ENCODE data around the gene GAST. TPM values are rescaled to one million over a fixed set of nuclear protein-coding genes. Genes with fewer than 3 reads are reported as not detected.
"Not testable (repeated sequence)": the region's sequence is repeated elsewhere in the genome, so short reads cannot be mapped to it uniquely, and the experiment has no call there.

Gene GAST
- total RNA-seq, 8 experiments from 2014 or later: not detected

DNA sequence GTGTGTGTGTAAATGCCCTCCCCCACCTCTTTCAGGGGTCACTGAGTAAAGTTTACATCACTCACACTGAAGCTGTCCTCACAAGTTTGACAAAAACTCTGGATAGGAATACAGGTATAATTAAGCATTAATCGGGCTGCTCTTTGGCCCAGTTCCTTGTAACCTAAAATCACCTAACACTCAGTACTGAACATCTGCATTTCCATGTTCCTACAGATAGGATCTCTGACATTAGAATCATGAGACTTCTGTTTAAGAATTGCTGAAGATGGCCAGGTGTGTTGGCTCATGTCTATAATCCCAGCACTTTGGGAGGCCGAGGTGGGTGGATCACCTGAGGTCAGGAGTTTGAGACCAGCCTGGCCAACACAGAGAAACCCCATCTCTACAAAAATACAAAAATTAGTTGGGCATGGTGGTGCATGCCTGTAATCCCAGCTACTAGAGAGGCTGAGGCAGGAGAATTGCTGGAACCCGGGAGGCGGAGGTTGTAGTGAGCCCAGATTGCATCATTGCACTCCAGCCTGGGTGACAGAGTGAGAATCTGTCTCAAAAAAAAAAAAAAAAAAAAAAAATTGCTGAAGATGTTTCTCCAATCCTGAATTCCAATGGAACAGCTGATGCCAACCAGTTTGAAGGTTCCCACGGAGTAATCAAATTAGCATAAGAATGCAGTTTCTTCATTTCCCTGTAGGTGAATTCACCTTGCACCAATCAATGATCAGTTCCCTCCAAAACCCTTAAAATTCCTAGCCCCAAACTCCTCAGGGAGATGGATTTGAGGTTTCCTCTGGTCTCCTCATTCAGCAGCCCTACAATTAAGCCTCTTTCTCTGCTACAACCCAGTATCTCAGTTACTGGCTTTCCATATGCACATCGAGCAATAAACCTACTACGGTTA, 36.7 kb upstream of the GAST start:
- H3K27ac ChIP-seq; in situ Hi-C loops (cut with MboI; ENCODE audit: low pct_unique_long_range_greater_than_20kb in 2 of 9, low sequenced_read_pairs in 9 of 9, unreplicated experiment in 9 of 9); H3K4me3 ChIP-seq; ATAC-seq (replicated peaks in 6 of 8): not testable (repeated sequence)
- 56 to 86% (median 67%) methylated on average over 3 to 7 of the region's 7 CpGs; no CpG with 5 or more reads in 1 of the 10 experiments for WGBS, 10 experiments
- H3K4me1 ChIP-seq (replicated peaks in 1 of 2): peaks cover 17 to 24% of the 10 kb centered on the region in 2 donors

GRCh38 chr17:41676058-41676419, 36.1 kb upstream of the GAST start:
- no peak for ATAC-seq (replicated peaks in 6 of 8)

DNA sequence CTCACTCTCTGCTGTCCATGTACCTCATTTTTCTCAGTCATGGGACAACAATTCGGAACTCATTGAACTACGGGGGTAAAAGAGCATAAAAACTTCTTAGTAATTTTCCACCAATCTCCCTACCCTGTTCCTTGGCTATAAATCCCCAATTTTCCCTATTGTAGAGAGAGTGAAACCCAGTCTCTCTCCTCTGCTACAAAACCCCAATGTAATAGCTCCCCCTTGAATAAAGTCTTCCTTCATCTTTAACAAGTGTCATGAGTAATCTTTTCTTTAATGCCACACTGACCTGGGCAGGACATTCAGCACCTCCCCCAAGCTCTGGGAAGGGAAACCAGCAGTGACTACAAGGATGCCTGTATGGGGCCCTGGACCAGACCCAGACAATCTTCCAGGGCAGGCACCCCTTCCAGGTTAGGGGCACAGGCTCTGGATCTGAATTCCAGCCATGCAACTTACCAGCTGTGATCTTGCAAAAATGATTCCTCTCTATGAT, 33.7 kb upstream of the GAST start:
- in situ Hi-C loops (cut with MboI; ENCODE audit: low pct_unique_long_range_greater_than_20kb in 2 of 9, low sequenced_read_pairs in 9 of 9, unreplicated experiment in 9 of 9): no loop called here
- 50 to 100% (median 80%) methylated on average over 2 of the region's 2 CpGs; no CpG with 5 or more reads in 3 of the 10 experiments for whole genome bisulfite sequencing, 10 experiments
- Histone ChIP-seq H3K4me3 (no peak overlapping the region), H3K27ac (peak overlapping the region in 1 of 2 donors; percentile 59), H3K4me1 (replicated peaks in 1 of 2) (peaks cover 28 to 36% of the 10 kb centered on the region in 2 donors)
- peak; percentile 28 to 79 (median 66) for ATAC-seq (replicated peaks in 6 of 8)

More at GRCh38 chr17:41676058-41676419, 36.1 kb upstream of the GAST start:
- H3K4me1 ChIP-seq (replicated peaks in 1 of 2): peaks cover 20 to 24% of the 10 kb centered on the region in 2 donors
- H3K27ac ChIP-seq: no peak overlapping the region
- WGBS, 10 experiments: 20 to 100% (median 60%) methylated on average over 1 to 3 of the region's 3 CpGs; no CpG with 5 or more reads in 1 of the 10 experiments
- in situ Hi-C loops (cut with MboI; ENCODE audit: low pct_unique_long_range_greater_than_20kb in 2 of 9, low sequenced_read_pairs in 9 of 9, unreplicated experiment in 9 of 9): no loop called here
- H3K4me3 ChIP-seq: no peak overlapping the region

DNA sequence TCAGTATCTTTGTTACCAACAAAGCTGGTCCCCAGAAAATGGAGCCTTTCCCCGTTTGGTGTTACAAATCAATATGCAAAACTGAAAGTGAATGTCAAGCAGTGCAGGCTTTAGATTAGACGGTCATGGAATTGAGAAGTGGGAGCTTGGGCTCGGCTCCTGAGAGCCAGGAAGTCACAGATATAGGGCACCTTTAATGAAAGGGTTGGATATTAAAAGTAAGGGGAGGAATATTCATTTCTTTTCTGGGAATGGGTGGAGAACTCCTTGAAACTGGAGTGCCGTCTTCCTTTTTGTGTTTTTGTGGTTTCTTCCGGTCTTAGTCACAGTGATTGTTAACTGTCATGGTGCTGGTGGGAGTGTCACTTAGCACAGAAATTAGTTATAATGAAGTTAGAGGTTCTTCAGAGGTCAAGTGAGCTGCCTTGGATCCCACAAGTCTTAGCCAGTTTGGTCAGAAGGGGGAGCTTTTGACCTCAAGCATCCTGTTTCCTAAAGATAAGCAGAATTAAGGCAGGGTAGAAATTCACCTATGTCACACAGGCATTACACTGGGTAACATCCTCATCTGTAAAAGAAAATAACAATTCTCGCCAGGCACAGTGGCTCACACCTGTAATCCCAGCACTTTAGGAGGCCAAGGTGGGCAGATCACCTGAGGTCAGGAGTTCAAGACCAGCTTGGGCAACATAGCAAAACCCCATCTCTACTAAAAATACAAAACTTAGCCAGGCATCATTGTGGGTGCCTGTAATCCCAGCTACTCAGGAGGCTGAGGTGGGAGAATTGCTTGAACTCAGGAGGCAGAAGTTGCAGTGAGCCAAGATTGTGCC, 33.0 kb upstream of the GAST start:
- peak; percentile 6 to 81 (median 66) for ATAC-seq (replicated peaks in 6 of 8)
- WGBS, 10 experiments: 0 to 63% (median 21%) methylated on average over 2 to 6 of the region's 6 CpGs; no CpG with 5 or more reads in 5 of the 10 experiments
- H3K27ac ChIP-seq: peak overlapping the region in 1 of 2 donors; percentile 59
- no peak overlapping the region for H3K4me3 ChIP-seq
- peaks cover 34 to 43% of the 10 kb centered on the region in 2 donors for H3K4me1 ChIP-seq (replicated peaks in 1 of 2)
- in situ Hi-C loops (cut with MboI; ENCODE audit: low pct_unique_long_range_greater_than_20kb in 2 of 9, low sequenced_read_pairs in 9 of 9, unreplicated experiment in 9 of 9): no loop called here

- in situ Hi-C loops (cut with MboI; ENCODE audit: low pct_unique_long_range_greater_than_20kb in 2 of 9, low sequenced_read_pairs in 9 of 9, unreplicated experiment in 9 of 9): no loop called here
- Histone ChIP-seq H3K4me1 (replicated peaks in 1 of 2) (peaks cover 38 to 46% of the 10 kb centered on the region in 2 donors), H3K27ac (no peak overlapping the region), H3K4me3 (no peak overlapping the region)
- 20 to 83% (median 76%) methylated on average over 1 to 3 of the region's 5 CpGs; no CpG with 5 or more reads in 3 of the 10 experiments for WGBS, 10 experiments
- no peak for ATAC-seq (replicated peaks in 6 of 8)
These were observed 32.2 kb upstream of the GAST start for GRCh38 chr17:41679740-41680425.

GRCh38 chr17:41680426-41681040, 31.6 kb upstream of the GAST start:
- 29 to 91% (median 76%) methylated on average over 1 to 8 of the region's 10 CpGs for WGBS, 10 experiments
- in situ Hi-C loops (cut with MboI; ENCODE audit: low pct_unique_long_range_greater_than_20kb in 2 of 9, low sequenced_read_pairs in 9 of 9, unreplicated experiment in 9 of 9): no loop called here

DNA sequence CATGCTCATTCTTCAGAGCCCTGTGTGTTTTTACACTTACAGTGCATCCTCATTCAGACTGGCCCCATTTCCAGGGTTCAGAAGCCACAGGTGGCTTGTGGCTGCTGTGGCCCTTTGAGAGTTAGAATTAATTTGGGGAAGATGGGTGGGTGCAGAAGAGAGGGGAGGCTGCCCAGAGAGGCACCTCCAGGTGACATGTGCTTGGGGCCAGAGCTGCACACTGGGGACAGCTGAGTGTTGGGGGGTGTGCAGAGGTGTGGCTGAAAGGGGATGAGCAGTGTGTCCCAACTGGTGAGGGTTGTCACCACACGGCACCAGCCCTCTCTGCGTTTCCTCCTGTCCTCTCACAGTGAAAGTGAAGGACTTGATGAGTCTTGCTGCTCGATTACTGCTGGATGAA, 30.4 kb upstream of the GAST start:
- 80 to 100% (median 89%) methylated on average over 1 of the region's 3 CpGs; no CpG with 5 or more reads in 7 of the 10 experiments for WGBS, 10 experiments
- in situ Hi-C loops (cut with MboI; ENCODE audit: low pct_unique_long_range_greater_than_20kb in 2 of 9, low sequenced_read_pairs in 9 of 9, unreplicated experiment in 9 of 9): no loop called here
- Histone ChIP-seq H3K4me3 (no peak overlapping the region), H3K27ac (no peak overlapping the region), H3K4me1 (replicated peaks in 1 of 2) (peaks cover 34 to 37% of the 10 kb centered on the region in 2 donors)
- ATAC-seq (replicated peaks in 6 of 8): no peak

More at GRCh38 chr17:41680426-41681040, 31.6 kb upstream of the GAST start:
- no peak overlapping the region for H3K4me3 ChIP-seq
- no peak overlapping the region for H3K27ac ChIP-seq
- ATAC-seq (replicated peaks in 6 of 8): peak in 1 of 8 experiments; percentile 2
- peaks cover 38 to 46% of the 10 kb centered on the region in 2 donors for H3K4me1 ChIP-seq (replicated peaks in 1 of 2)

- WGBS, 10 experiments: 29 to 86% (median 83%) methylated on average over 1 to 4 of the region's 5 CpGs; no CpG with 5 or more reads in 5 of the 10 experiments
- in situ Hi-C loops (cut with MboI; ENCODE audit: low pct_unique_long_range_greater_than_20kb in 2 of 9, low sequenced_read_pairs in 9 of 9, unreplicated experiment in 9 of 9): no loop called here
- ATAC-seq (replicated peaks in 6 of 8): no peak
- Histone ChIP-seq H3K4me1 (replicated peaks in 1 of 2) (peaks cover 35 to 37% of the 10 kb centered on the region in 2 donors), H3K4me3 (no peak overlapping the region), H3K27ac (peak overlapping the region; percentile 82 to 90)
These were observed 29.5 kb upstream of the GAST start for GRCh38 chr17:41682631-41683030.

DNA sequence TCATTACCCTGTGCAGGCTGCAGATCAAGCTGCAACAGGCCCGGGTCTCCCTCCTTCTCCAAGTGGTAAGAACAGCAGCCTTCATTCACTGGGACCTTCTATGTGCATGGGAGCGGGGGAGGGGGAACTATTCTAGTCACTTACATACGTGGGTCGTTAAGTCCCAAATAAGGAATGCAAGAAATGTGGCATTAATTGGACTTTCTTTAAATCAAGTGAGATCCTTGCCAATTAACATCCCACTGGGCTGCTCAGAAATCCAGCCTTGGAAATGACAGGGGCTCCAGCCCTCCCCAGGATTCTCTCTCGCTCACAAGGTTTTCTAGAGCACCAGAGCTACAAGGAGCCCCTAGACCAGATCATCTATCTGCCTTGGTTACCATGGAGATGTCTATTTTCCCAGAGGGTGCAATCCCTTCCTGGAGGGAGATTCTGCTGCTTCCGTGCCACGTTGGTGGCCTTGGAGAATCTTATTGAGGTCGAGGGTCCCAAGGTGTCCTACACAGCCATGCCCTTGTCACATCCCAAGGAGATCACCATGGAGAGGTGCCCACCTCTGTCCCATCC, 28.6 kb upstream of the GAST start:
- in situ Hi-C loops (cut with MboI; ENCODE audit: low pct_unique_long_range_greater_than_20kb in 2 of 9, low sequenced_read_pairs in 9 of 9, unreplicated experiment in 9 of 9): no loop called here
- Histone ChIP-seq H3K27ac (peak overlapping the region; percentile 82 to 90), H3K4me3 (no peak overlapping the region), H3K4me1 (replicated peaks in 1 of 2) (peaks cover 38% of the 10 kb centered on the region in 2 donors)
- peak in 5 of 8 experiments; percentile 27 to 61 (median 46) for ATAC-seq (replicated peaks in 6 of 8)
- 14 to 90% (median 34%) methylated on average over 2 to 8 of the region's 8 CpGs; no CpG with 5 or more reads in 3 of the 10 experiments for WGBS, 10 experiments

GRCh38 chr17:41684035-41684434, 28.1 kb upstream of the GAST start:
- H3K4me3 ChIP-seq: no peak overlapping the region
- 0 to 83% (median 29%) methylated on average over 1 to 4 of the region's 4 CpGs; no CpG with 5 or more reads in 3 of the 10 experiments for WGBS, 10 experiments
- ATAC-seq (replicated peaks in 6 of 8): peak; percentile 1 to 34 (median 16)
- H3K27ac ChIP-seq: peak overlapping the region; percentile 82 to 90
- H3K4me1 ChIP-seq (replicated peaks in 1 of 2): peaks cover 33% of the 10 kb centered on the region in 2 donors
- in situ Hi-C loops (cut with MboI; ENCODE audit: low pct_unique_long_range_greater_than_20kb in 2 of 9, low sequenced_read_pairs in 9 of 9, unreplicated experiment in 9 of 9): no loop called here

DNA sequence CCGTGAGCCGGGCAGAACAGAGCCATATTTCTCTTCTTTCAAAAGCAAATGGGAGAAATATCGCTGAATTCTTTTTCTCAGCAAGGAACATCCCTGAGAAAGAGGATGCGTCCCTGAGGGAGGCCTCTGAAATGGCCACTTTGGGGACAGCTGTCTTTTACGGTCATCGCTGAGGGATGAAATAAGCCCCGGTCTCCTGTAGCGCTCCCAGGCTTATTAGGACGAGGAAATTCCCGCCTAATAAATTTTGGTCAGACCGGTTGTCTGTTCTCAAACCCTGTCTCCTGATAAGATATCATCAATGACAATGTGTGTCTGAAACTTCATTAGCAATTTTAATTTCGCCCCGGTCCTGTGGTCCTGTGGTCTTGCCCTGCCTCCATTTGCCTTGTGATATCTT, 26.4 kb upstream of the GAST start:
- H3K4me3 ChIP-seq; ATAC-seq (replicated peaks in 6 of 8); in situ Hi-C loops (cut with MboI; ENCODE audit: low pct_unique_long_range_greater_than_20kb in 2 of 9, low sequenced_read_pairs in 9 of 9, unreplicated experiment in 9 of 9); H3K27ac ChIP-seq: not testable (repeated sequence)
- 68 to 100% (median 81%) methylated on average over 2 to 10 of the region's 13 CpGs; no CpG with 5 or more reads in 3 of the 10 experiments for WGBS, 10 experiments
- peaks cover 28 to 32% of the 10 kb centered on the region in 2 donors for H3K4me1 ChIP-seq (replicated peaks in 1 of 2)
